Measurements from ENCODE around the gene CFLAR. TPM values are rescaled to one million over a fixed set of nuclear protein-coding genes. Genes with fewer than 3 reads are reported as not detected.

CFLAR gene
- total RNA-seq, 4 donors from 2014 or later, result 71.9 to 132 (median 114) TPM

- Histone ChIP-seq H3K36me3 (peaks cover 0 to 80% (median 0%) of the 10 kb centered on the region in 3 donors), H3K4me1 (peaks cover 0 to 24% (median 0%) of the 10 kb centered on the region in 3 donors), H3K9me3 (no peaks in the 10 kb centered on the region), H3K27ac (no peak overlapping the region), H3K4me3 (no peak overlapping the region), H3K27me3 (no peaks in the 10 kb centered on the region)
- no peak for DNase-seq
- WGBS, 2 donors, result 72 to 77% methylated on average over 4 of the region's 4 CpGs
- TF ChIP-seq CTCF (IDR thresholded peaks at IDR 0.05) (no peak), POLR2A (IDR thresholded peaks at IDR 0.05) (no peak)
- intact Hi-C loops (cut with DNase I), result no loop called here
Observed at GRCh38 chr2:201197781-201198180, 81.8 kb downstream of the CFLAR start.

- TF ChIP-seq CTCF (IDR thresholded peaks at IDR 0.05), result no peak
- TF ChIP-seq POLR2A (IDR thresholded peaks at IDR 0.05), result no peak
- Histone ChIP-seq H3K4me3 (no peak overlapping the region), H3K36me3 (peaks cover 0 to 76% (median 0%) of the 10 kb centered on the region in 3 donors), H3K27me3 (no peaks in the 10 kb centered on the region), H3K27ac (no peak overlapping the region), H3K4me1 (peaks cover 0 to 6% (median 0%) of the 10 kb centered on the region in 3 donors), H3K9me3 (no peaks in the 10 kb centered on the region)
- DNase-seq, result no peak
- intact Hi-C loops (cut with DNase I), result no loop called here
- 74 to 87% methylated on average over 5 of the region's 5 CpGs for WGBS, 2 donors
Observed at GRCh38 chr2:201199847-201200246, 83.9 kb downstream of the CFLAR start.

GRCh38 chr2:201200345-201200744, 84.4 kb downstream of the CFLAR start:
- no peak overlapping the region for H3K4me3 ChIP-seq
- intact Hi-C loops (cut with DNase I), result no loop called here
- peaks cover 0 to 76% (median 0%) of the 10 kb centered on the region in 3 donors for H3K36me3 ChIP-seq
- TF ChIP-seq CTCF (IDR thresholded peaks at IDR 0.05) (no peak), POLR2A (IDR thresholded peaks at IDR 0.05) (no peak)
- no peaks in the 10 kb centered on the region for H3K9me3 ChIP-seq
- no peak overlapping the region for H3K27ac ChIP-seq
- peaks cover 0 to 4% (median 0%) of the 10 kb centered on the region in 3 donors for H3K4me1 ChIP-seq
- no peaks in the 10 kb centered on the region for H3K27me3 ChIP-seq
- no peak for DNase-seq
- 75 to 77% methylated on average over 7 to 8 of the region's 8 CpGs for WGBS, 2 donors

GRCh38 chr2:201201371-201201770, 85.4 kb downstream of the CFLAR start:
- Histone ChIP-seq H3K4me3 (no peak overlapping the region), H3K4me1 (no peaks in the 10 kb centered on the region), H3K27ac (no peak overlapping the region), H3K36me3 (peaks cover 0 to 72% (median 0%) of the 10 kb centered on the region in 3 donors), H3K9me3 (no peaks in the 10 kb centered on the region), H3K27me3 (no peaks in the 10 kb centered on the region)
- TF ChIP-seq POLR2A (IDR thresholded peaks at IDR 0.05) (no peak), CTCF (IDR thresholded peaks at IDR 0.05) (no peak)
- 79 to 84% methylated on average over 8 of the region's 8 CpGs for WGBS, 2 donors
- DNase-seq, result no peak
- intact Hi-C loops (cut with DNase I), result no loop called here

GRCh38 chr2:201203916-201204654, 88.1 kb downstream of the CFLAR start:
- no peak for DNase-seq
- intact Hi-C loops (cut with DNase I), result no loop called here
- no peaks in the 10 kb centered on the region for H3K27me3 ChIP-seq
- H3K4me1 ChIP-seq, result no peaks in the 10 kb centered on the region
- WGBS, 2 donors, result 63 to 73% methylated on average over 6 of the region's 6 CpGs
- peaks cover 0 to 73% (median 0%) of the 10 kb centered on the region in 3 donors for H3K36me3 ChIP-seq
- no peak for TF ChIP-seq CTCF (IDR thresholded peaks at IDR 0.05)
- no peak for TF ChIP-seq POLR2A (IDR thresholded peaks at IDR 0.05)
- H3K9me3 ChIP-seq, result no peaks in the 10 kb centered on the region
- H3K4me3 ChIP-seq, result no peak overlapping the region
- no peak overlapping the region for H3K27ac ChIP-seq

Measured in esophagus squamous epithelium (tissue), 5 donors.